Measurements from ENCODE around the gene RAPGEF1. TPM values are rescaled to one million over a fixed set of nuclear protein-coding genes. Genes with fewer than 3 reads are reported as not detected.

Gene RAPGEF1
- total and polyA plus RNA-seq, 9 donors = 17.0 to 64.4 (median 36.4) TPM

- Histone ChIP-seq H3K36me3 (no peaks in the 10 kb centered on the region), H3K27ac (no peak overlapping the region), H3K27me3 (no peaks in the 10 kb centered on the region), H3K4me3 (no peak overlapping the region), H3K9me3 (no peaks in the 10 kb centered on the region), H3K4me1 (ENCODE audit: insufficient read depth) (no peaks in the 10 kb centered on the region)
- TF ChIP-seq CTCF (IDR thresholded peaks at IDR 0.05) (no peak), POLR2A (IDR thresholded peaks at IDR 0.05) (no peak), EP300 (IDR thresholded peaks at IDR 0.05) (no peak)
- DNase-seq = no peak
- whole genome bisulfite sequencing, 3 donors = 87 to 89% (median 87%) methylated on average over 21 of the region's 21 CpGs
- intact Hi-C loops (cut with DNase I) = no loop called here
These were observed 112.0 kb downstream of the RAPGEF1 start for GRCh38 chr9:131627648-131628458.

GRCh38 chr9:131627326-131627647 is 112.6 kb downstream of the RAPGEF1 start:
- H3K9me3 ChIP-seq = no peaks in the 10 kb centered on the region
- no peaks in the 10 kb centered on the region for H3K27me3 ChIP-seq
- no peaks in the 10 kb centered on the region for H3K4me1 ChIP-seq (ENCODE audit: insufficient read depth)
- intact Hi-C loops (cut with DNase I) = no loop called here
- DNase-seq = no peak
- H3K27ac ChIP-seq = no peak overlapping the region
- H3K36me3 ChIP-seq = no peaks in the 10 kb centered on the region
- H3K4me3 ChIP-seq = no peak overlapping the region
- no peak for TF ChIP-seq POLR2A (IDR thresholded peaks at IDR 0.05)
- TF ChIP-seq CTCF (IDR thresholded peaks at IDR 0.05) = no peak
- no peak for TF ChIP-seq EP300 (IDR thresholded peaks at IDR 0.05)
- WGBS, 3 donors = 94 to 95% (median 94%) methylated on average over 8 of the region's 8 CpGs

- Histone ChIP-seq H3K4me1 (ENCODE audit: insufficient read depth) (no peaks in the 10 kb centered on the region), H3K27me3 (no peaks in the 10 kb centered on the region), H3K27ac (no peak overlapping the region), H3K9me3 (no peaks in the 10 kb centered on the region), H3K36me3 (no peaks in the 10 kb centered on the region), H3K4me3 (no peak overlapping the region)
- intact Hi-C loops (cut with DNase I) = no loop called here
- 82 to 83% (median 83%) methylated on average over 27 to 28 of the region's 28 CpGs for WGBS, 3 donors
- TF ChIP-seq EP300 (IDR thresholded peaks at IDR 0.05) = no peak
- TF ChIP-seq POLR2A (IDR thresholded peaks at IDR 0.05) = no peak
- no peak for TF ChIP-seq CTCF (IDR thresholded peaks at IDR 0.05)
- DNase-seq = no peak
These were observed 113.8 kb downstream of the RAPGEF1 start for GRCh38 chr9:131625790-131626670.

GRCh38 chr9:131625508-131625787 is 114.4 kb downstream of the RAPGEF1 start:
- Histone ChIP-seq H3K27me3 (no peaks in the 10 kb centered on the region), H3K4me3 (no peak overlapping the region), H3K36me3 (no peaks in the 10 kb centered on the region), H3K4me1 (ENCODE audit: insufficient read depth) (no peaks in the 10 kb centered on the region), H3K9me3 (no peaks in the 10 kb centered on the region), H3K27ac (no peak overlapping the region)
- intact Hi-C loops (cut with DNase I) = no loop called here
- DNase-seq = no peak
- TF ChIP-seq EP300 (IDR thresholded peaks at IDR 0.05) (no peak), CTCF (IDR thresholded peaks at IDR 0.05) (no peak), POLR2A (IDR thresholded peaks at IDR 0.05) (no peak)
- WGBS, 3 donors = 85 to 91% (median 90%) methylated on average over 6 of the region's 6 CpGs

All from ovary (tissue), 9 donors.